ENCODE results near the gene KSR1. TPM values are rescaled to one million over a fixed set of nuclear protein-coding genes. Genes with fewer than 3 reads are reported as not detected.
A peak's percentile ranks its signal among the peaks of the same experiment; 100 is the strongest.

Gene KSR1
- total and polyA plus RNA-seq, 2 of the 8 experiments (the other 6 are each of a cell fraction or from before 2014, with no cell fraction given) = 14.1 to 34.7 TPM

GRCh38 chr17:27520491-27521185 is 64.4 kb downstream of the KSR1 start:
- Histone ChIP-seq H3K27me3 (replicated peaks in 1 of 4; ENCODE audit: control insufficient read depth in 3 of 4, extremely low read depth in 1 of 4, insufficient read depth in 3 of 4, low read length in 3 of 4) (no peaks in the 10 kb centered on the region), H4K8ac (ENCODE audit: extremely low read depth, insufficient read depth, low read length) (peak overlapping the region; percentile 57), H3K23me2 (ENCODE audit: low read depth, low read length) (no peaks in the 10 kb centered on the region), H3K56ac (replicated peaks; ENCODE audit: insufficient read length, low read depth, low read length) (no peak overlapping the region), H2BK5ac (ENCODE audit: low read depth, low read length) (no peak overlapping the region), H3K36me3 (ENCODE audit: control insufficient read depth in 2 of 4, insufficient read depth in 4 of 4, low read length in 3 of 4) (no peaks in the 10 kb centered on the region), H3K9ac (replicated peaks in 1 of 4; ENCODE audit: extremely low read depth in 1 of 4, low read depth in 3 of 4, low read length in 3 of 4) (no peak overlapping the region), H2BK120ac (replicated peaks; ENCODE audit: low read depth, low read length) (no peak overlapping the region), H3K9me3 (ENCODE audit: insufficient read depth in 2 of 2, low read depth in 1 of 2, low read length in 1 of 2) (no peaks in the 10 kb centered on the region), H3K79me2 (ENCODE audit: control insufficient read depth in 1 of 2, insufficient read depth in 2 of 2, low read length in 2 of 2) (peaks cover 0 to 85% of the 10 kb centered on the region in 2 experiments; a peak in 3 of 4 replicates), H4K20me1 (replicated peaks in 1 of 2; ENCODE audit: control insufficient read depth in 1 of 2, insufficient read depth in 2 of 2, low read length in 2 of 2) (no peaks in the 10 kb centered on the region), H3K79me1 (ENCODE audit: low read depth, low read length) (peaks cover 12% of the 10 kb centered on the region), H3K27ac (ENCODE audit: low read depth, low read length) (no peak overlapping the region), H2BK20ac (ENCODE audit: low read length) (0 out of 2 replicates have a peak overlapping the region, but pooled peaks have one; percentile 64), H3K18ac (ENCODE audit: extremely low read depth, low read length) (0 out of 2 replicates have a peak overlapping the region, but pooled peaks have one; percentile 21), H3K14ac (ENCODE audit: insufficient read length) (no peak overlapping the region), H4K91ac (replicated peaks; ENCODE audit: insufficient read length, low read length) (peak overlapping the region; percentile 48), H2AK5ac (ENCODE audit: low read depth, low read length) (0 out of 2 replicates have a peak overlapping the region, but pooled peaks have one; percentile 19), H3K4me2 (ENCODE audit: insufficient read depth in 1 of 2, low read depth in 2 of 2, low read length in 2 of 2) (no peak overlapping the region), H2BK15ac (ENCODE audit: low read length) (peak overlapping the region; percentile 40; the same call in 1 of the 2 replicates), H3K4ac (replicated peaks; ENCODE audit: insufficient read length, low read depth, low read length) (no peak overlapping the region), H3K4me1 (replicated peaks in 1 of 4; ENCODE audit: control insufficient read depth in 3 of 4, insufficient read depth in 4 of 4, low read length in 3 of 4) (peaks cover 9 to 21% (median 14%) of the 10 kb centered on the region in 4 experiments), H2AFZ (ENCODE audit: low read length) (no peak overlapping the region), H4K5ac (ENCODE audit: insufficient read length, low read depth, low read length) (no peak overlapping the region), H2BK12ac (ENCODE audit: low read depth, low read length) (peak overlapping the region; percentile 42; the same call in 1 of the 2 replicates), H3K23ac (ENCODE audit: insufficient read length) (no peak overlapping the region), H3K4me3 (ENCODE audit: extremely low read depth in 1 of 4, insufficient read depth in 2 of 4, low read depth in 3 of 4, low read length in 4 of 4) (no peak overlapping the region)
- POLR2A ChIA-PET (ENCODE audit: partially characterized antibody) = interaction anchor here (0.9 to 1.0 kb wide), 2 partner anchors 11 to 16 kb away, joined by 3 to 4 read pairs; no protein-coding TSS in a partner anchor
- CTCF ChIA-PET (ENCODE audit: partially characterized antibody) = interaction anchor here (0.8 to 5.1 kb wide), 16 partner anchors 9 to 284 kb away, joined by 3 to 20 read pairs (median 3); no protein-coding TSS in a partner anchor
- FAIRE-seq (no peak), DNase-seq (ENCODE audit: low read depth in 1 of 2, low spot score in 2 of 2) (no peak)
- 68% methylated on average over 16 of the region's 16 CpGs; no CpG with 5 or more reads in 1 of the 2 experiments for WGBS, 2 experiments (ENCODE audit: extremely low coverage in 1 of 2, insufficient coverage in 1 of 2, insufficient read length in 1 of 2, insufficient replicate concordance in 2 of 2, low coverage in 1 of 2, low lambda C conversion rate in 2 of 2, missing lambda C conversion rate in 1 of 2)
- no peak for TF ChIP-seq CBX5 (IDR thresholded peaks at IDR 0.05; ENCODE audit: low read depth, low read length)
- TF ChIP-seq CBX8 (IDR thresholded peaks at IDR 0.05; ENCODE audit: borderline replicate concordance, low read depth, low read length) = no peak
- TF ChIP-seq SIX5 (IDR thresholded peaks at IDR 0.05; ENCODE audit: low read depth, low read length) = no peak
- no peak for TF ChIP-seq RAD21 (IDR thresholded peaks at IDR 0.05 in 1 of 2, conservative IDR thresholded peaks at IDR 0.05 in 1 of 2; ENCODE audit: low read depth in 2 of 2, low read length in 2 of 2)
- TF ChIP-seq SAP30 (IDR thresholded peaks at IDR 0.05; ENCODE audit: insufficient read depth, insufficient replicate concordance, low read length) = no peak
- no peak for TF ChIP-seq RXRA (IDR thresholded peaks at IDR 0.05; ENCODE audit: insufficient read depth, low read depth, low read length)
- TF ChIP-seq CTBP2 (IDR thresholded peaks at IDR 0.05; ENCODE audit: borderline replicate concordance, insufficient read depth, insufficient read length, low read length) = no peak

Measured in H1 (cell line).